GM12878 (cell line): ENCODE measurements around the gene RAD17. TPM values are rescaled to one million over a fixed set of nuclear protein-coding genes. Genes with fewer than 3 reads are reported as not detected.

Experiments
- ATAC-seq: fragments of 200-7000 bp; cut with Tn5 transposase; 3 replicates; pipeline ENCODE4 v1.9.1; 2020; ENCODE audit warnings: mild to moderate bottlenecking, moderate library complexity
- BruUV-seq: library from RNA; stranded (reverse); fragments of 400-500 nt; replicated peaks from 2 replicates; lab custom pipeline; 2021; lab: Mats Ljungman, UMichigan
- CTCF ChIA-PET: fragments of 300-600 bp; sonication (Branson Sonifier 250); formaldehyde crosslinking; extraction: SDS; loops from one replicate; lab custom pipeline; 2021; ENCODE audit warnings: inconsistent platforms; lab: Yijun Ruan, JAX
- POLR2A ChIA-PET: fragments of 350-600 bp; formaldehyde crosslinking; extraction: SDS; loops from one replicate; lab custom pipeline; 2021; ENCODE audit warnings: inconsistent platforms; lab: Charles Lee
- RAD21 ChIA-PET: fragments of 300-600 bp; sonication (Branson Sonifier 250); formaldehyde crosslinking; loops from one replicate; lab custom pipeline; 2023; ENCODE audit warnings: antibody characterized with exemption; ENCODE audit not compliant: unreplicated experiment; lab: Charles Lee
- SMC1A ChIA-PET: fragments of 300-600 bp; sonication (Branson Sonifier 250); formaldehyde crosslinking; loops from one replicate; lab custom pipeline; 2023; ENCODE audit not compliant: unreplicated experiment, uncharacterized antibody; lab: Charles Lee
- DNase-seq: peaks from one replicate; pipeline ENCODE4 v3.0.0-alpha.2; 2011; ENCODE audit warnings: low read depth, low spot score
- FAIRE-seq: peaks from 3 replicates; lab custom pipeline; 2011; peaks lifted over from hg19 to GRCh38; lab: Jason Lieb, UNC
- H2AFZ ChIP-seq: 2 replicates; pipeline ENCODE4 v1.6.0; 2011; ENCODE audit warnings: low read depth, low read length, control low read depth; ENCODE audit not compliant: control insufficient read depth
- H3K27ac ChIP-seq: 2 replicates; pipeline ENCODE4 v1.5.1; 2011; ENCODE audit warnings: control low read depth; ENCODE audit not compliant: control insufficient read depth, insufficient read depth
- H3K27me3 ChIP-seq, 2 experiments: replicated peaks in 1 of 2; 2 replicates each; pipeline versions ENCODE4 v1.6.0 to v1.6.1; 2011; ENCODE audit warnings: low read length in 1 of 2; ENCODE audit not compliant: control insufficient read depth in 2 of 2, insufficient read depth in 2 of 2
- H3K36me3 ChIP-seq, 2 experiments: 2 replicates each; pipeline ENCODE4 v1.5.1; 2011; ENCODE audit warnings: low read length in 1 of 2; ENCODE audit not compliant: control insufficient read depth in 2 of 2, insufficient read depth in 2 of 2
- H3K4me1 ChIP-seq: 2 replicates; pipeline ENCODE4 v1.6.1; 2011; ENCODE audit warnings: mild to moderate bottlenecking, low read length, moderate library complexity, mixed read lengths; ENCODE audit not compliant: control insufficient read depth, insufficient read depth
- H3K4me2 ChIP-seq: 2 replicates; pipeline ENCODE4 v1.6.0; 2011; ENCODE audit warnings: control low read depth; ENCODE audit not compliant: control insufficient read depth, insufficient read depth
- H3K4me3 ChIP-seq: fragments of 200-600 bp; sonication (generic); 2 replicates; pipeline ENCODE4 v1.5.1; 2016
- H3K79me2 ChIP-seq: 2 replicates; pipeline ENCODE4 v1.6.0; 2011; ENCODE audit warnings: low read length; ENCODE audit not compliant: control insufficient read depth, insufficient read depth
- H3K9ac ChIP-seq: 2 replicates; pipeline ENCODE4 v1.8.0; 2011; ENCODE audit warnings: low read length, control low read depth, mixed read lengths; ENCODE audit not compliant: control insufficient read depth, insufficient read depth
- H3K9me3 ChIP-seq: replicated peaks from 3 replicates; pipeline ENCODE4 v1.5.1; 2011; ENCODE audit warnings: mild to moderate bottlenecking, low read length; ENCODE audit not compliant: control insufficient read depth, insufficient read depth
- H4K20me1 ChIP-seq: 2 replicates; pipeline ENCODE4 v1.6.0; 2011; ENCODE audit not compliant: control insufficient read depth, insufficient read depth
- BRCA1 ChIP-seq: IDR thresholded peaks from 2 replicates; pipeline ENCODE4 v1.6.1; 2011; ENCODE audit warnings: low read depth, low read length, improper control_type of control experiment
- EED ChIP-seq: sonication (generic); IDR thresholded peaks from 2 replicates; pipeline ENCODE4 v1.6.1; 2016; ENCODE audit warnings: antibody characterized with exemption, low read depth
- EGR1 ChIP-seq, 2 experiments: IDR thresholded peaks; 1 replicate in 1 of 2; 2 replicates in 1 of 2; pipeline ENCODE4 v1.6.1; 2011 to 2012; ENCODE audit warnings: low read depth in 2 of 2, low read length in 2 of 2, borderline replicate concordance in 1 of 2, mild to moderate bottlenecking in 1 of 2, moderate library complexity in 1 of 2
- POLR2AphosphoS2 ChIP-seq: IDR thresholded peaks from 2 replicates; pipeline ENCODE4 v1.6.1; 2011; ENCODE audit warnings: low read depth, mild to moderate bottlenecking, low read length, improper control_type of control experiment, moderate library complexity
- RAD21 ChIP-seq: IDR thresholded peaks from 2 replicates; pipeline ENCODE4 v1.6.1; 2011; ENCODE audit warnings: mild to moderate bottlenecking, low read depth, low read length, moderate library complexity; ENCODE audit not compliant: insufficient read depth
- RELA ChIP-seq: fragments of 450-650 bp; IDR thresholded peaks from 2 replicates; pipeline ENCODE4 v1.8.0; 2014; ENCODE audit warnings: borderline replicate concordance; ENCODE audit not compliant: partially characterized antibody
- ZSCAN29 ChIP-seq: fragments of 450-650 bp; IDR thresholded peaks from 2 replicates; pipeline ENCODE4 v1.6.1; 2017; ENCODE audit warnings: mild to moderate bottlenecking, moderate library complexity
- WGBS: methylation state at CpG from one replicate; pipeline ENCODE4 v1.1.6; 2016; ENCODE audit warnings: low lambda C conversion rate; ENCODE audit not compliant: insufficient replicate concordance, insufficient coverage; ENCODE audit errors: missing lambda C conversion rate; 5-methylcytosine and 5-hydroxymethylcytosine counted together
- in situ Hi-C: fragments of 300-500 bp; cut with MboI; formaldehyde crosslinking; loops from 9 replicates; pipeline ENCODE4 v1.14.3; 2018; ENCODE audit warnings: mixed read lengths
- intact Hi-C: fragments of 100-400 bp; cut with micrococcal nuclease; formaldehyde crosslinking; loops from one replicate; pipeline ENCODE4 v1.14.2; 2022; ENCODE audit not compliant: unreplicated experiment
- polyA plus RNA-seq, 11 experiments: library from polyadenylated mRNA; depleted of rRNA in 4 of 11; unstranded in 6 of 11; stranded (reverse) in 5 of 11; fragments of >200 nt; fragmentation: Nextera tagmentation in 4 of 11; fragmentation: Illumina TruSeq in 1 of 11; extraction: Ambion mirVana in 4 of 11; extraction: Trizol in 1 of 11; gene quantifications; 1 replicate in 1 of 11; 2 replicates in 10 of 11; pipeline versions ENCODE4 v1.2.1 to v1.2.3, GENCODE V29; 2011 to 2016; ENCODE audit warnings: inconsistent platforms in 2 of 11, missing spikeins in 2 of 11, low read depth in 1 of 11
- total RNA-seq, 4 experiments: library from RNA; depleted of rRNA in 3 of 4; stranded (reverse); fragments of >200 nt in 3 of 4; fragmentation: Illumina TruSeq in 1 of 4; extraction: Trizol in 1 of 4; gene quantifications; 2 replicates each; pipeline versions ENCODE4 v1.2.1 to v1.2.3, GENCODE V29; 2013 to 2021
- TF ChIP-seq, protein P1 (sequence below): IDR thresholded peaks from 2 replicates; pipeline ENCODE4 v1.6.1; 2012; ENCODE audit warnings: low read depth, low read length, improper control_type of control experiment
- TF ChIP-seq, protein P2 (sequence below): IDR thresholded peaks from 2 replicates; pipeline ENCODE4 v1.6.1; 2012; ENCODE audit warnings: mild to moderate bottlenecking, low read depth, low read length

The RAD17 gene
- total and polyA plus RNA-seq, 10 of the 15 experiments (the other 5 are each of a cell fraction or from before 2014, with no cell fraction given) = 23.9 to 55.4 (median 44.5) TPM

DNA sequence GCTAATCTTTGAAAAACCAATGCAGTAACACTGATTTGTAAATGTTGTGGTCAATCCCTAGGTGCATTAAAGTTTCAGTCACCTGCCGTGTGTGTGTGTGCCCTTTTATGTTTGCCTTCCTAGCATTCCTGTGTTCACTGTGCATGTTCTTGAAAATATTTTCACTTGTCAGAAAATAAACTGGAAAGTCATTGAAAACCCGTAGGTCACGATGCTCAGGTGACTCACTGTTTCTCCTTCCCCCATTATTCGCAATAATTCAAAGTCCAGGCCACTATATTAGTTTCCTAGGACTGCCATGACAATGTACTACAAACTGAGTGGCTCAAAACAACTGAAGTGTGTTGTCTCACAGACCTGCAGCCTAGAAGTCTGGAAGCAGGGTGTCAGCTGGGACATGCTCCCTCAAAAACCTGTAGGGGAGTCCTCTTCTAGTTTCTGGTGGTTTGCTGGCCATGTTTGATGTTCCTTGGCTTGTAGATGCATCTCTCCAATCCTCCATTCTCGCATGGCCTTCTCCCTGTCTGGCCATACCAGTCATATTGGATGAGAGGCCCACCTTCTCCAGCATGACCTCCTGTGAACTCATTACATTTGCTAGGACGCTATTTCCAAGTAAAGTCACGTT is 74.6 kb downstream of the RAD17 start:
- RAD21 ChIA-PET = interaction anchor here (1.8 kb wide), 1 partner anchor 11 kb away, joined by 4 read pairs; no protein-coding TSS in a partner anchor
- Histone ChIP-seq H3K4me1 (no peaks in the 10 kb centered on the region), H3K36me3 (no peaks in the 10 kb centered on the region), H3K9me3 (no peaks in the 10 kb centered on the region), H2AFZ (no peak overlapping the region), H3K79me2 (no peaks in the 10 kb centered on the region), H3K27me3 (no peaks in the 10 kb centered on the region), H3K4me3 (no peak overlapping the region), H4K20me1 (no peaks in the 10 kb centered on the region), H3K9ac (no peak overlapping the region), H3K27ac (no peak overlapping the region), H3K4me2 (no peak overlapping the region)
- in situ Hi-C loops (no loop called here), intact Hi-C loops (no loop called here)
- BruUV-seq = no TSS peak
- ATAC-seq = no peak
- TF ChIP-seq, protein P1, sequence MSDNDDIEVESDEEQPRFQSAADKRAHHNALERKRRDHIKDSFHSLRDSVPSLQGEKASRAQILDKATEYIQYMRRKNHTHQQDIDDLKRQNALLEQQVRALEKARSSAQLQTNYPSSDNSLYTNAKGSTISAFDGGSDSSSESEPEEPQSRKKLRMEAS = no peak
- TF ChIP-seq EED (no peak), RAD21 (no peak), RELA (no peak), ZSCAN29 (no peak), EGR1 (IDR thresholded peaks at IDR 0.05; ENCODE audit: borderline replicate concordance in 1 of 2, low read depth in 2 of 2, low read length in 2 of 2) (no peak), BRCA1 (no peak), POLR2AphosphoS2 (no peak)
- TF ChIP-seq, protein P2, sequence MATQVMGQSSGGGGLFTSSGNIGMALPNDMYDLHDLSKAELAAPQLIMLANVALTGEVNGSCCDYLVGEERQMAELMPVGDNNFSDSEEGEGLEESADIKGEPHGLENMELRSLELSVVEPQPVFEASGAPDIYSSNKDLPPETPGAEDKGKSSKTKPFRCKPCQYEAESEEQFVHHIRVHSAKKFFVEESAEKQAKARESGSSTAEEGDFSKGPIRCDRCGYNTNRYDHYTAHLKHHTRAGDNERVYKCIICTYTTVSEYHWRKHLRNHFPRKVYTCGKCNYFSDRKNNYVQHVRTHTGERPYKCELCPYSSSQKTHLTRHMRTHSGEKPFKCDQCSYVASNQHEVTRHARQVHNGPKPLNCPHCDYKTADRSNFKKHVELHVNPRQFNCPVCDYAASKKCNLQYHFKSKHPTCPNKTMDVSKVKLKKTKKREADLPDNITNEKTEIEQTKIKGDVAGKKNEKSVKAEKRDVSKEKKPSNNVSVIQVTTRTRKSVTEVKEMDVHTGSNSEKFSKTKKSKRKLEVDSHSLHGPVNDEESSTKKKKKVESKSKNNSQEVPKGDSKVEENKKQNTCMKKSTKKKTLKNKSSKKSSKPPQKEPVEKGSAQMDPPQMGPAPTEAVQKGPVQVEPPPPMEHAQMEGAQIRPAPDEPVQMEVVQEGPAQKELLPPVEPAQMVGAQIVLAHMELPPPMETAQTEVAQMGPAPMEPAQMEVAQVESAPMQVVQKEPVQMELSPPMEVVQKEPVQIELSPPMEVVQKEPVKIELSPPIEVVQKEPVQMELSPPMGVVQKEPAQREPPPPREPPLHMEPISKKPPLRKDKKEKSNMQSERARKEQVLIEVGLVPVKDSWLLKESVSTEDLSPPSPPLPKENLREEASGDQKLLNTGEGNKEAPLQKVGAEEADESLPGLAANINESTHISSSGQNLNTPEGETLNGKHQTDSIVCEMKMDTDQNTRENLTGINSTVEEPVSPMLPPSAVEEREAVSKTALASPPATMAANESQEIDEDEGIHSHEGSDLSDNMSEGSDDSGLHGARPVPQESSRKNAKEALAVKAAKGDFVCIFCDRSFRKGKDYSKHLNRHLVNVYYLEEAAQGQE = no peak
- CTCF ChIA-PET = no interaction called here
- POLR2A ChIA-PET = no interaction called here
- SMC1A ChIA-PET = interaction anchor here (1.2 kb wide), 1 partner anchor 13 kb away, joined by 4 read pairs; no protein-coding TSS in a partner anchor
- no peak for DNase-seq
- FAIRE-seq = no peak
- 94% methylated on average over 7 of the region's 7 CpGs for WGBS
